GM13976 (cell line): ENCODE data around the gene ANKRD44.

Experiments used
- DNase-seq: peaks from one replicate; pipeline ENCODE4 v3.0.0; 2012; ENCODE audit warnings: low spot score
- in situ Hi-C: fragments of 300-500 bp; cut with MboI; formaldehyde crosslinking; loops from one replicate; pipeline ENCODE4 v1.12.0; 2022; ENCODE audit warnings: low sequenced_read_pairs, mixed read lengths, inconsistent platforms; ENCODE audit not compliant: unreplicated experiment
- TF ChIP-seq, protein P1 (sequence below): IDR thresholded peaks from 2 replicates; pipeline ENCODE4 v1.5.1; 2012; ENCODE audit warnings: borderline replicate concordance, mild to moderate bottlenecking; ENCODE audit not compliant: insufficient read depth; ENCODE audit errors: extremely low read depth, missing control alignments, control extremely low read depth

Gene ANKRD44

DNA sequence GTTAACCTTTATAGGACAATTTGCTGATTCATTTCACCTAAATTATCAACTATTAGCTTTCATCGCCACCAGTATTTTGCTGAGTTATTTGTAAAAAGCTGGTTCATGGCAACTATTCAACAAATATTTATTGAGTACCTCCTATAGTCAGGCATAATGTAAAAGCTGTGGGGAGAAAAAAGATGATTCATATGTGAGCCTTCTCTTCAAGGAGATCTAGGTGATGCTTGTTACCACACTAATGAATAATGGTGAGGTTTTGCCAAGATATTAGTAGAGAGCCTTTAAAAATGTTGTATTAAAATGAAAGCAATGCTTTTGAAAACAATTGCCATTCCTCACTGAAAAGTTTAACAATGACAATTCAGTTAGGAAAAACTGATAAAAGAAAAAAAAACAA, 187.8 kb downstream of the ANKRD44 start:
- in situ Hi-C loops = no loop called here

GRCh38 chr2:197121756-197122385, 188.7 kb downstream of the ANKRD44 start:
- TF ChIP-seq, protein P1, sequence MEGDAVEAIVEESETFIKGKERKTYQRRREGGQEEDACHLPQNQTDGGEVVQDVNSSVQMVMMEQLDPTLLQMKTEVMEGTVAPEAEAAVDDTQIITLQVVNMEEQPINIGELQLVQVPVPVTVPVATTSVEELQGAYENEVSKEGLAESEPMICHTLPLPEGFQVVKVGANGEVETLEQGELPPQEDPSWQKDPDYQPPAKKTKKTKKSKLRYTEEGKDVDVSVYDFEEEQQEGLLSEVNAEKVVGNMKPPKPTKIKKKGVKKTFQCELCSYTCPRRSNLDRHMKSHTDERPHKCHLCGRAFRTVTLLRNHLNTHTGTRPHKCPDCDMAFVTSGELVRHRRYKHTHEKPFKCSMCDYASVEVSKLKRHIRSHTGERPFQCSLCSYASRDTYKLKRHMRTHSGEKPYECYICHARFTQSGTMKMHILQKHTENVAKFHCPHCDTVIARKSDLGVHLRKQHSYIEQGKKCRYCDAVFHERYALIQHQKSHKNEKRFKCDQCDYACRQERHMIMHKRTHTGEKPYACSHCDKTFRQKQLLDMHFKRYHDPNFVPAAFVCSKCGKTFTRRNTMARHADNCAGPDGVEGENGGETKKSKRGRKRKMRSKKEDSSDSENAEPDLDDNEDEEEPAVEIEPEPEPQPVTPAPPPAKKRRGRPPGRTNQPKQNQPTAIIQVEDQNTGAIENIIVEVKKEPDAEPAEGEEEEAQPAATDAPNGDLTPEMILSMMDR = no peak
- no peak for DNase-seq
- in situ Hi-C loops = no loop called here

More for the DNA sequence above, 187.8 kb downstream of the ANKRD44 start:
- TF ChIP-seq, protein P1 = no peak
- no peak for DNase-seq

- TF ChIP-seq, protein P1 = no peak
- DNase-seq = no peak
- in situ Hi-C loops = no loop called here
Observed at GRCh38 chr2:197121255-197121654, 189.3 kb downstream of the ANKRD44 start.

DNA sequence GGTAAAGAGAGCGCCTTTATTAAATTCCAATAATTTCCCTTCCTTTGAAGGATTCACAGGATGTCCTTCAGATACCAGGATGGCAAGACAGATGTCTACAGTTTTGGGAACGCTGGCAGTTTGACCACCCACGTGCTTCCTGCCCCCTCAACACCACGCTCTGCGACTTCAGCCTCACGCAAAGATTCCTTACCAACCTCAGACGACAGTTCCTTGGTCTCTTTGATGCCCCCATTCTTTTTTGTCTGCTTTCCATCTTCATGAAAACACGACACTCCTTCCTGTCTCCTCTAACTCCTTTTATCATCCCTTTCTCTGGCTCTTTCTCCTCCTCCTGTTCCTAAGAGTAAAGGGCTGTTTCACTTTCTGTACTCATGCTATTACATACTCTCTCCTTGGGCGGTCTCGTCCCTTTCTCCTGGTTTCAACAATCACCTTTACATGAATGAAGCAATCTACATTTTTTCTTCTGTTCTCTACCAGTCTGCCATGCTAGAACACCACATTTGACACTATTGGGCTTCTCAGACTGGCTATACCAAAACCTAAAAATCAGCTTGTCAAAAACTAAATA, 194.2 kb downstream of the ANKRD44 start:
- in situ Hi-C loops = no loop called here
- TF ChIP-seq, protein P1 = no peak
- no peak for DNase-seq

- TF ChIP-seq, protein P1 = no peak
- in situ Hi-C loops = no loop called here
- DNase-seq = no peak
Observed at GRCh38 chr2:197115325-197115724, 195.3 kb downstream of the ANKRD44 start.

GRCh38 chr2:197113275-197113711, 197.3 kb downstream of the ANKRD44 start:
- TF ChIP-seq, protein P1 = peak; percentile 43
- in situ Hi-C loops = no loop called here
- DNase-seq = peak; percentile 54
